GM21528 (cell line): ENCODE results near the gene CCDC136.

Experiments used
- ATAC-seq: cut with Tn5 transposase; IDR thresholded peaks from one replicate; pipeline ENCODE4 v1.9.1; 2021; ENCODE audit warnings: mild to moderate bottlenecking, moderate library complexity; ENCODE audit not compliant: unreplicated experiment, low FRiP score

CCDC136 gene

GRCh38 chr7:128801667-128802418, 10.1 kb downstream of the CCDC136 start:
- no peak for ATAC-seq

GRCh38 chr7:128804484-128804883, 12.7 kb downstream of the CCDC136 start:
- ATAC-seq: no peak

- no peak for ATAC-seq
Observed at GRCh38 chr7:128805225-128805624, 13.5 kb downstream of the CCDC136 start.

- no peak for ATAC-seq
Observed at GRCh38 chr7:128807191-128807590, 15.4 kb downstream of the CCDC136 start.

- no peak for ATAC-seq
Observed at GRCh38 chr7:128809363-128809762, 17.6 kb downstream of the CCDC136 start.

- no peak for ATAC-seq
Observed at GRCh38 chr7:128810473-128810872, 18.7 kb downstream of the CCDC136 start.

GRCh38 chr7:128810997-128811396, 19.2 kb downstream of the CCDC136 start:
- ATAC-seq: no peak

GRCh38 chr7:128811631-128812430, 20.1 kb downstream of the CCDC136 start:
- ATAC-seq: no peak

- ATAC-seq: no peak
Observed at GRCh38 chr7:128812514-128813168, 20.9 kb downstream of the CCDC136 start.

GRCh38 chr7:128814499-128814898, 22.7 kb downstream of the CCDC136 start:
- ATAC-seq: no peak

GRCh38 chr7:128815289-128815942, 23.6 kb downstream of the CCDC136 start:
- no peak for ATAC-seq

- no peak for ATAC-seq
Observed at GRCh38 chr7:128818694-128819093, 26.9 kb downstream of the CCDC136 start.

GRCh38 chr7:128821724-128822123, 30.0 kb downstream of the CCDC136 start:
- no peak for ATAC-seq

GRCh38 chr7:128826512-128826911, 34.7 kb downstream of the CCDC136 start:
- ATAC-seq: no peak

GRCh38 chr7:128826916-128827247, 35.1 kb downstream of the CCDC136 start:
- no peak for ATAC-seq

GRCh38 chr7:128827248-128827958, 35.6 kb downstream of the CCDC136 start:
- no peak for ATAC-seq

GRCh38 chr7:128827971-128828711, 36.4 kb downstream of the CCDC136 start:
- no peak for ATAC-seq

GRCh38 chr7:128829391-128830166, 37.8 kb downstream of the CCDC136 start:
- ATAC-seq: no peak
